HPDE6-E6E7 (cell line): ENCODE results near the gene FAU.
A peak's percentile ranks its signal among the peaks of the same experiment; 100 is the strongest.
"Not testable (repeated sequence)": the region's sequence is repeated elsewhere in the genome, so short reads cannot be mapped to it uniquely, and the experiment has no call there.

Source experiments
- DNase-seq: peaks from one replicate; pipeline ENCODE4 v3.0.0; 2011; ENCODE audit warnings: missing footprints; ENCODE audit errors: extremely low spot score

The FAU gene

DNA sequence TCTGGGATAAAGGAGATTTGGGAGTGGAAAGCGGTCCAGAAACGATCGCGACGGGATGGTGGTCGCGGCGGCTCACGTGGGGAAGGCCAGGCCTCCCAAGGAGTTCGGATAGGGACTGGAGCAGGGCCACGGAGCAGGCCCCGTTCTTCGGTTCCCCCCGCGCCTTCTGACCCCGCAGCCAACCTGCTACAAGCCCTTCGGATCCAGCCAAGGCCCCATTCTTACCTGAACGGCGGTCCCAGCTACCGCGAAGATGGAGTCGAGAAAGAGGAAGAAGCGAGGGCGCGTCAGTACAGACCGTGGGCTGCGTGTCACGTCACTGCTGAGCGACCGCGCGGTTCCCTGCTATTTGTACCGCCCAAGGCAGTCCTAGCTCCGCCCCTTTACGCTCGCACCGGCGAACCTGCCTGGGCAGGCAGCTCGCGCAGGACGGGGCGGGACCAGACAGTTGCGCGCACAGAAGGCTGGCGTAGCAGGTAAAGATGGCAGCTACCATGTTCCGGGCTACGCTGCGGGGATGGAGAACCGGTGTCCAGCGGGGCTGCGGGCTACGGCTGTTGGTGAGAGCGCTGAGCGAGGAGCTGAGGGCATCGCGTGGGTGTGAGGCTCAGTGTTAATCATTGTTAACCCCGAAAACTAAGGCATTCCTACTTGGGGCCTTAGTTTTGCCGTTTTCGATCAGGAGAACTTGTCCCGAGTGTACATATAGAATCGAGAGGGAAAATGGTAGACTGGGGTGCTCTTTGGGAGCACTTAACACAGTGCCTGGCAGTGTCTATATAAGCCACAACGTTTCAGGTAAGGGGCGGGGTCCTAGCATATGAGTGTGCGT is at the start of gene FAU, which contains the start of gene MRPL49:
TSS of gene FAU (minus strand) at position 270 of the 832 bp plus-strand sequence. CDS start 321 bp downstream, outside the sequence.
TSS of gene MRPL49 (plus strand) at position 457 of the 832 bp plus-strand sequence. CDS start at position 483, 26 bp downstream.
- peak; percentile 94 for DNase-seq

DNA sequence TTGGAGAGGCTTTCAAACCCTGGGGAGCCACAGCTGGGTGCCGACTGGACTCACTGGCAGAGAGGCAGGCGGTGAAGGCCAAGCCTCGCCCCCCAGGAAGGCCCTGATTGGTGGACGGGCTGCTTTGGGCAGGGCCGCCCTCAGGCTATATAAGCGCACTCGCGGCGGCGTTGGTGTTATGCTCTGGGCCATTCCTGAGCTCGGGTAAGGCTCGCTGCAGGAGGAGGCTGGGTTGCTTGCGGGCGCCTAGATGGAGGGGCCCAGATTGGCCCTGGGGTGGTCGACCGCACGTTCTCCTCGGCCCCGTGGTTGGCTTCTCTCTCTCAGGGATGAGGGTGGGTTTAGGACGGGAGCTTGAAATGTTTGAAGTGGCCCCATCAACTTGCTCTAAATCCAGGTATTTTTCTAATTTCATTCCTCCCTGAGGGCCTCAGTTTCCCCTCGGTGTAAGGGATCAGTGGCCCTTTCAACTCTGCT is 48.2 kb upstream of the FAU start, which contains the start of gene SPDYC:
TSS of gene SPDYC (plus strand) at position 176 of the 477 bp plus-strand sequence. CDS start 1,125 bp downstream, outside the sequence.
- DNase-seq, result no peak

DNA sequence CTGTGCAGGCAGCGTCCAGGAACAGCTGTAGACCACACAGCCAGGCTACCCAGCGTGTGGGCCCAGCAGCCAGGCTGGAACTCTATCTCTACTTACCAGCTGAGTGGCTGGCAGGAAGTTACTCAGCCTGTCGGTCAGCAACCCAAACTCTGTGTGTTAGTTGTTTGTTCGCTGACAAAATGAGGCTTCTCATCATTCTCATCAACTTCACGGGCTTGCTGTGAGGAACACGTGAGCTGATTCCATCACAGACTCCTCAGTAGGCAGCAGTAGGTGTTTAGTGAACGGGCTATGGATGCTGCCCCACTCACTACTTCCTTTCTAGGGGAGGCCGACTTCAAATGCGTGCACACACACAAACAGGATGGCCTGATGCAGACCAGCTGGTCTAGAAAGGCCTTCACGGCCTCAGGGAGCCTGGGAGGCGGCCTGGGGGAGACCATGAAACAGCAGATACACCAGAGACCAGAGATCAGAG is 47.3 kb upstream of the FAU start:
- no peak for DNase-seq

DNA sequence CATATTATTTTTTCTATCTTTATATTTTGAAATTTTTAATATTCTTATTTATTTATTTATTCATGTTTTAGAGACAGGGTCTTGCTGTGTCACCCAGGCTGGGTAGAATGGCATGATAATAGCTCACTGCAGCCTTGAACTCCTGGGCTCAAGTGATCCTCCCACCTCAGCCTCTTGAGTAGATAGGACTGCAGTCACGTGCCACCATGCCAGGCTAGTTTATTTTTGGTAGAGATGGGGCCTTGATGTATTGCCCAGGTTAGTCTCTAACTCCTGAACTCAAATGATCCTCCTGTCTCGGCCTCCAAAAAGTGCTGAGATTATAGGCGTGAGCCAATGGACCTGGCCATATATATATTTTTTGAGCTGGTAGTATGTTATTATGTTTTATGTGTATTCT is 45.7 kb upstream of the FAU start:
- DNase-seq, result no peak

DNA sequence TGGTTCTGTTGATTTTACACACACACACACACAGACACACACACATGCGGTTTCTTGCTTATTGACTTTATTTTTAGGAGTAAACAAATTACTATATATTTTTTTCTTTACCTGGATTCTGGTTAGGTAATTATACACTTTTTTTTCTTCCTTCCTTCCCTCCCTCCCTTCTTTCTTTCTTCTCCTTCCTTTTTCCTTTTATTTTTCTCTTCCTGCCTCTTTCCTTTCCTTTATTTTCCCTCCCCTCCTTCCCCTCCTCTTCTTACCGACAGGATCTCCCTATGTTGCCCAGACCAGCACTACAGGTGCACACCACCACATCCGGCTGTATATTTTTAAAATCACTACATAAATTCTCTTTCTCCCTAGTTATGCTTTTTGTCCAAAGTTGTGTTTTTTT is 45.0 kb upstream of the FAU start:
- no peak for DNase-seq

DNA sequence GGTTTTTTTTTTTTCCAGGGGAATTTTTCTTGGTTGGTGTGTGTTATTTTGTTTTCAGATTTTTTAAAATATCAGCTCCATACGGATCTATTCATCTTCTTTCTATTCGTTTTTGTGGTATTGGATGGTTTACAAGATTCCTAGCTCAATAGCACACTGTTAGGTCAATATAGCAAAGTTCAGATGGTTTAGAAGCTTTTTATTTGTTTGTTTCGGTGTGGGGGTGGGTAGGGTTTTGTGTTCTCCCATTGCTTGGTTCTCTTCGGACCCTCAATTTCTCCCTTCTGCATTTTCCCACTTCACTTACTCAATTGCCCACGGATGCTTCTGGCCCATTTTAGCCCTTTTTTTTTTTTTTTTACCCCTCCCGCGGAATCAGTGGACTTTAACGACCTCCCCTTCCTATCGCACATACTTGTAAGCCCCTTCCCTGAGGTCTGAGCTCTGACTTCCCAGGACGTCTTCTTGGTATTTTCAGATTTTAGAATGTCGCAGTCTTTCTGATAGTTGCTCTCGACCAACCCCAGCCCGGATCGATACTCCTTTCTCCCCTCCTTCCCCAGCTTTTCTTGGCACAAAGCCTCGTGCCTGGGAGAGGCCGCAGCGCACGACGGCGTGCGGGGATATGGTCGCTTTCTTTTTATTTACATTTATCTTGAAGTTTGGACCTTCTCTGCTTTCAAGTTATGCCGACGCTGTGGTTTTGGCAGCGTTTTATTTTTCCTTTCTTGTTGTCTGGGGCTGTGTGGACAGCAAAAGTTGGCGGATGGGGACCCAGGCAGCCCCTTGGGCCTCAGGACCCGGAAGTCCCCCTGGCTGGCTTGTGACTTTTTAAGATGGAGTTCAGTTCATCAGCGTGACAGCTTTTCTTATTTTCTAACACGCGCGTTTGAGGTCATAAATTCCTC is 43.7 kb upstream of the FAU start:
- DNase-seq, result no peak

DNA sequence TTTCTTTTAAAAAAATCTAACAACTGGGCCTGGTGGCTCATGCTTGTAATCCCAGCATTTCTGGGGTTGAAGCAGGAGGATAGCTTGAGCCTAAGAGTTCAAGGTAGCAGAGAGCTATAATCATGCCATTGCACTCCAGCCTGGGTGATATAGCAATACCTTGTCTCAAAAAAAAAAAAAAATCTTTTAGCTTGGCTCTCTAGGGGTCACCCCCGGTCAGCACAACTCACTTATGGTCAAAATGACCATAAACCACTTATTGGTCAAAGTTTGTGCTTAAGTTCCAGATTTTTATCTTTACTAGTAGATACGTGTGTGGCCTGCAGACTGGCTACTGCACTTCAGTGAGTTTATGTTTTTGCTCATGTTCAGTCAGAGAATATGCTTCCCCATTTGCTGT is 41.8 kb upstream of the FAU start:
- no peak for DNase-seq

DNA sequence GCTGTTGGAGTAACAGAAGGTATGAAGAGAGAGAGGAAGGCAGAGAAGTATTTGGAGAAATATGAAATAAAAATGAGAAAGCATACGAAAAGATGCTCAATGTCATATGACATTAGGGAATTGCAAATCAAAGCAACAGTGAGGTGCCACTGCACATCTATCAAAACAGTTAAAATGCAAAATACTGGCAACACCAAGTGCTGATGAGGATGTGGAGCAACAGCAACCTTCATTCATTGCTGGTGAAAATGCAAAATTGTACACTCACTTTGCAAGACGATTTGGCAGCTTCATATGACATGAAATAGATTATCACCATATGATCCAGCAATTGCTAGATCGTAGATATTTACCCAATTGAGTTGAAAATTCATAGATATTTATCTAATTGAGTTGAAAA is 38.7 kb upstream of the FAU start:
- DNase-seq, result no peak

DNA sequence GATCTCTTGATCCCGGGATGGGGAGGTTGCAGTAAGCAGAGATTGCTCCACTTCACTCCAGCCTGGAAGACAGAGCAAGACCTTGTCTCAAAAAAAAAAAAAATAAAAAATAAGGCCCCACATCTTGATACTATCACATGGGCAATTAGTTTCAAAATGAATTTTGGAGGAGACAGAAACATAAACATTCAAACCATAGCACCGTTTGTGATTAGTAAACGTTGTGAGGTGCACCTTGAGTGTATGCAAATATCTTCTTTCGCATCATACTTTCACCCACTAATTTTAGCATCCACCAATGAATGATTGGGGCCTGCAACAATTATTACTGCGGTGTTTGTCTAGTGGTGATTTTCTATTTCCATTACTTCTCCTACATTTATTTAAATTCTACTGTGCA is 37.1 kb upstream of the FAU start:
- no peak for DNase-seq

DNA sequence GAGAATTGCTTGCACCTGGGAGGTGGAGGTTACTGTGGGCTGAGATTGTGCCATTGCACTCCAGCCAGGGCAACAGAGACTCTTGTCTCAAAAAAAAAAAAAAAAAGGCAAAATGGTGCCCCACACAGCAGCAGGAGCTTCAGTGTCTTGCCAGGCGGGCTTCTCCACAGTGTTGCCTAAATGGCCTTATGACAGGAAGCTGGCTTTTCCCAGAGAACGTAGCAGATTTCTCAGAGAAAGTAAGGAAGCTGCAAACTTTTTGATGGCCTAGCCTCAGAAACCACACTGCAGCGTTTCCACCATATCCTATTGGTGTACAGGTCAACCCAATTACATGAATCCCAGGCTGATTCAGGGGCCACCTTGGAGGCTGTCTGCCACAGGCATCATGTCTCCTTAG is 35.4 kb upstream of the FAU start:
- no peak for DNase-seq

DNA sequence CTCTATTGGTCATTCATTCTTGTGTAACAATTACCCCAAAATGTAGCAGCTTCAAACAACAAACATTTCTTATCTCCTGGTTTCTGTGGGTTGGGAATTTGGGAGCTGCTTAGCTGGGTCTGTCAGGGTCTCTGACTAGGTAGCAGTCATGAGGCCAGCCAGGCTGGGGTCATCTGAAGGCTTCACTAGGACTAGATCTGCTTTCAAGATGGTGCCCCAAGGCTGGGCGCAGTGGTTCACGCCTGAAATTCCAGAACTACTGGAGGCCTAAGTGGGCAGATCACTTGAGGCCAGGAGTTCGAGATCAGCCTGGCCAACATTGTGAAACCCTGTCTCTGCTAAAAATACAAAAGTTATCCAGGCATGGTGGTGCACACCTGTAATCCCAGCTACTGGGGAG is 35.0 kb upstream of the FAU start:
- DNase-seq, result no peak

DNA sequence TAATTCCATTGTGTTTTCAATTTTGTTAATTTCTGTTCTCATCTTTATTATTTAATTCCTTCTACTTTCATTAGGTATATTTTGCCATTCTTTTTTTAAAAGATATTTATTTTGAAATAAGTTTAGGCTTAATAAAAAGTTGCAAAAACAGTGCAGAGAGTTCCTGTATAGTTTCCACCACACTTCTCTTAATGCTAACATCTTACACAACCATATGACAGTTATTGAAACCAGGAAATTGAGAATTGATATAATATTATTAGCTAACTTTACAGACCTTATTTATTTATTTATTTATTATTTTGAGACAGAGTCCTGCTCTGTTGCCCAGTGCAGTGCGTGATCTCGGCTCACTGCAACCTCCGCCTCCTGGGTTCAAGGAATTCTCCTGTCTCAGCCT is 34.3 kb upstream of the FAU start:
- no peak for DNase-seq

DNA sequence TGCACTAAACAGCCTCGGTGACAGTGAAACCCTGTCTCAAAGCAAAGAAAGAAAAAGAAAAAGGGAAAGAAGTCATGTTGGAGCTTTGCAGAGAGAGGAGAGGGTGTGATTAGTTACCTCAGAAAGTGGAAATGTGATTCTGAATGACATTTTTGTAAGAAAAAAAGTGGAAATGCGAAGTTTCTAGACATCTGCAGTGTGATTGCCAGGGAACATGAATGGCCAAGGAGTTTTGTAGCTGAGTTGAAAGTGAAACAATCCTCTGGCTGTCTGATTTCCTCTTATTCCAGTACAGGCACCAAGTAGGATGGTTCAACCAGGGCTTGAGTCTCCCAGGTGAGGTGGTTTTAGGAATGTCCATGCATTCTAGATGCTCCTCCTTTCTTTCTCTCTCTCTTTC is 30.2 kb upstream of the FAU start:
- DNase-seq, result no peak

DNA sequence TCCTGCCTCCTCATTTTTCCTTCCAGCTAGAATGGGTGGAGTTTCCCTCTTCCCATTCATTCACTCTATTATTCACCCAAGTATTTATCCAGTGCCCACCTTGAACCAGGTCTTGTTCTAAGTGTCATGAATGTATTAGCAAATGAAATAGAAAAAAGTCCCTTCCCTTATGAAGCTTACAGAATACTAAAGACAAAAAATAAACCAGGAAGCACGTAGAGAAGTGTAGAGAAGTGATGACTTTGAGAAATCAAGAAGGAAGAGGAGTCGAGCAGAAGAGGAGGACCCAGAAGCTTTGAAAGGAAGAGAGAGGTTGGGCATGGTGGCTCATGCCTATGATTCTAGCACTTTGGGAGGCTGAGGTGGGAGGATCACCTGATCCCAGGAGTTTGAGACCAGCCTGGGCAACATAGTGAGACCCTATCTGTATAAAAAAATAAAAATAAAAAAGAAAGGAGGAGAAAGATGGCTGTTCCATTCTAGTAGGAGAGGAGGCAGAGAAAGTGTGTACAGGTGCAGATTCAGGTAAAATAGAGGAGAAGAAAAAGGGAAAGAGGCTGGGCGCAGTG is 29.5 kb upstream of the FAU start:
- no peak for DNase-seq

DNA sequence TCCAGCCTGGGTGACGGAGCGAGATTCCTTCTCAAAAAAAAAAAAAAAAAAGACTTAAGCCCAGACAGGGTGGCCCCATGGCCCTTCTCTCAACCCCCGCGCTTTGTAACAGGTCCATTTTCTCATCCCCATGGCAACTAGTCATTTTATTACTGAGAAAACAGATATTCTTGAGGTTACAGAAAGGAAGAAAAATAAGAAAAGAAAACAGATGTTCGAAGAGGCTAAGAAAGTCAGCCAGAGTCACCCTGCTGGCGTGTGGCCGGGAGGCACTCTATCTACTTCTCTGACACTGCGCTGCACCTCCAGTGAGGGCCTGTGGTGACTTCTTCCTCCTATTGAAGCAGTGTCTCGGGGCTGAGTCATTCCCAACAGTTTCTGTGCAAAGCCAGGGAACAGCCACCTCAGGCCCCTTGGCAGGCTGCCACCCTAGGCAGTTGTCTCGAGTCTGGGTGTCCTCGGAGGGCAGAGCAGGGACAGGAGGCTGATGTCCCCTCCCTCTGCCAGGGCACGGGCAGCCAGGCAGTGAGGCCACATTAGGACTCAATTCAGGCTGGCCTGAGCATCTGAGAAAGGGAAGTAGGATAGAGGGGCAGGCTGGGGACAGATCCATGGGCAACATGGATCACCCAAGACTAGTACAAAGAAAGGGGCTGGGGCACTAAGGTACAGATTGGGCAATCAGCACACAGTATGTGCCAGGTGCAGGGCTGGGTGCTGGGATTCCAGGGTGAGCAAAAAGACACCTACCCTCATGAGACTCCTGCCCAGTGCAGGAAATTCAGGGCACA is 28.8 kb upstream of the FAU start:
- peak; percentile 92 for DNase-seq

DNA sequence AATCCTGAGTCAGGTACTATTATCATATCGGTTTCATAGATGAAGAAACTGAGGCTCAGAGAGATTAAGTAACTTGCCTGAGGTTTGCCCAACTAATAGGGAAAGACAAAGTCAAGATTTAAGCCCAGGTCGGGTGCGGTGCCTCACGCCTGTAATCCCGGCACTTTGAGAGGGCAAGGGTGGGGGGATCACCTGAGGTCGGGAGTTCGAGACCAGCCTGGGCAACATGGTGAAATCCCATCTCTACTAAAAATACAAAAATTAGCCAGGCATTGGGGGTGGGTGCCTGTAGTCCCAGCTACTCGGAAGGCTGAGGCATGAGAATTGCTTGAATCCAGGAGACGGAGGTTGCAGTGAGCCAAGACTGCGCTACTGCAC is 28.2 kb upstream of the FAU start:
- not testable (repeated sequence) for DNase-seq

DNA sequence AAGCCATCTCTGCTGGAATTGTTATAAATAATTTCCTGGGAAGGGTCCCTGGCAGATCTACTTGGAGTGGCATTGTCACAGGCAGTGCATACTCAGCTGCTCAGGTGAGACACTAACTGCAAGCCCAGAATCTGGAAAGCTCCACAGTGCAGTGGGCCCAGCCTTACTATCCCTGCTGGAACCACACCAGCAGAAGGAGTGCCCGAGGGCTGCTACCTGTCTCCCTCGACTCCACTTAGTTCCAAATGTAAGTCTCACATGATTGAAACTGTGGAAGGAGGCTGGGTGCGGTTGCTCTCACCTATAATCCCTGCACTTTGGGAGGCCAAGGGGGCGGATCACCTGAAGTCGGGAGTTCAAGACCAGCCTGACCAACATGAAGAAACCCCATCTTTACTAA is 26.7 kb upstream of the FAU start:
- DNase-seq, result no peak

DNA sequence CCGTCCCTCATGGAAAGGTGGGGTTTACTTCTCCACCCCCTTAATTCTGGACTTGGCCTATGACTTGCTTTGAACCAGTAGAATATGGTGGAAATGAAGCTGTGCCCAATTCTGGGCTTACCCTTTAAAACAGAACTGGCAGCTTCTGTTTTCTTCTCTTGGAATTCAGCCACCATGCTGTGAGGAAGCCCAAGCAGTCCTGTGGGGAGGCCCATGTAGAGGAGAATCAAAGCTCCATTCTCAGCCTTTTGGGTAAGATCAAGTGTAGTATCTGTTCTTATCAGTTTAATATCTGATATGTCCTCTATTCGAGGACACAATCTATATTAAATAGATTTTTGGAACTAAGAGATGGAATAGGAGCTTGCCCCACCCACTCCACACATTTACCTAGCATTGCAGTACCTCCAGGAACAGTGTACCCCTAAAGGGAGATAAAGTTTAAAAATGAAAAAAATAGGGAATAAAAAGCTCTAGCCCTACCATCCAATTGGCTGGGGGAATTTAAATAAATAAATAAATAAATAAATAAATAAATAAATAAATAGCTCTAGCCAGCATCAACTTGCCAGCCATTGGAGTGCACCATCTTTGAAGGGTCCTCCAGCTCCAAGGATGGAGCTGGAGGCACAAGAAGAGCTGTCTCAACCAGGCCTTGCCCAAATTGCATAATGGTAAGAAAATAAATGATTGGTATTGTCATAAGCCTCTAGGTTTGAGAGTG is 25.6 kb upstream of the FAU start:
- DNase-seq, result no peak

DNA sequence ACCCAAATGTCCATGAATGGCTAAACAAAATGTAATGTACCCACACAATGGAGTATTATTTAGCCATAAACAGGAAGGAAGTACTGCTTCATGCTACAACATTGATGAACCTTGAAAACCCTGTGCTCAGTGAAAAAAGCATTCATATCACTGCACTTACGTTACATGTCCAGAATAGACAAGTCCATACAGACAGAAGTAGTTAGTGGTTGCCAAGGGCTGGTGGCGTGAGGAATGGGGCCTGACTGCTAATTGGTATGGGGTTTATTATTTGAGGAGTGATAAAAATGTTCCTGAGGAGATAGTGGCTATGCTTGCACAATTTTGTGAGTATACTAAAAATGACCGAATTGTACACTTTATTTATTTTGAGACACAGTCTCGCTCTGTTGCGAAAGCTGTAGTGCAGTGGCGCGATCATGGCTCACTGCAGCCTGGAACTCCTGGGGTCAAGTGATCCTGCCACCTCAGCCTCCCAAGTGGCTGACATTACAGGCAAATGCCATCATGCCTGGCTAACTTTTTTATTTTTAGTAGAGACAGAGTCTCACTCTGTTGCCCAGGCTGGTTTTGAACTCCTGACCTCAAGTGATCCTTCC is 20.1 kb upstream of the FAU start:
- no peak for DNase-seq

DNA sequence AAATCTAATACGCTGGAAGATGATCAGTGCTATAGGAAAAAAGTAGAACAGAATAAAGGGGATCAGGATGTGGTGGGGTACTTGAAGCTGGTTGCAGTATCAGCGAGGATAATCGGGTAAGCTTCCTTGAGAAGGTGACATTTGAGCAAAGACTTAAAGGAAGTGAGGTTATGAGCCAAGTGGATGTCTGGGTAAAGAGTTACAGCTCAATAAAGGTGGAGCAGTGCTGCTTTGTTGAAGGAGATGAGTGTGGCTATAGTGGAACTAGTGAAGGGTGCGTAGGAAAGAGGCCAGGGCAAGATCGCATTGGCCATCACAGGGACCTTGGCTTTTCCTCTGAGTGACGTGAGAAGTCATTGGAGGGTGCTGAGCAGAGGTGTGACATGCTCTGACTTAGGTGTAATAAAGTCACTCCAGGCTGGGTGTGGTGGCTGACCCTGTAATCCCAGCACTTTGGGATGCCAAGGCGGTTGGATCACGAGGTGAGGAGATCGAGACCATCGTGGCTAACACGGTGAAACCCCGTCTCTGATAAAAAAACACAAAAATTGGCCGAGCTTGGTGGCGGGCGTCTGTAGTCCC is 14.7 kb upstream of the FAU start:
- no peak for DNase-seq
